ENCODE measurements around the gene CHKA. TPM values are rescaled to one million over a fixed set of nuclear protein-coding genes. Genes with fewer than 3 reads are reported as not detected.

Gene CHKA
- total RNA-seq, 4 donors from 2014 or later, result 86.8 to 106 (median 93.1) TPM

- H3K27ac ChIP-seq, result no peak overlapping the region
- TF ChIP-seq CTCF (IDR thresholded peaks at IDR 0.05) (no peak), POLR2A (IDR thresholded peaks at IDR 0.05) (no peak)
- no peaks in the 10 kb centered on the region for H3K27me3 ChIP-seq
- DNase-seq, result no peak
- H3K4me1 ChIP-seq, result peaks cover 16 to 29% of the 10 kb centered on the region in 2 donors
- no peaks in the 10 kb centered on the region for H3K9me3 ChIP-seq
- no peak overlapping the region for H3K4me3 ChIP-seq (replicated peaks in 1 of 3)
- 96 to 97% methylated on average over 7 of the region's 7 CpGs for WGBS, 2 donors
- intact Hi-C loops (cut with DNase I), result loop anchor here (10.0 kb wide), 1 partner anchor 208 kb away; the partner anchor contains the start of gene KMT5B
- H3K36me3 ChIP-seq, result no peaks in the 10 kb centered on the region
Measured at GRCh38 chr11:68006606-68007166, 114.5 kb downstream of the CHKA start.

- intact Hi-C loops (cut with DNase I), result loop anchor here (10.0 kb wide), 1 partner anchor 210 kb away; the partner anchor contains the start of gene KMT5B
- WGBS, 2 donors, result 79 to 80% methylated on average over 13 to 14 of the region's 14 CpGs
- H3K9me3 ChIP-seq, result no peaks in the 10 kb centered on the region
- TF ChIP-seq CTCF (IDR thresholded peaks at IDR 0.05) (no peak), POLR2A (IDR thresholded peaks at IDR 0.05) (no peak)
- no peaks in the 10 kb centered on the region for H3K36me3 ChIP-seq
- H3K4me1 ChIP-seq, result peaks cover 5 to 9% of the 10 kb centered on the region in 2 donors
- DNase-seq, result no peak
- H3K4me3 ChIP-seq (replicated peaks in 1 of 3), result peak overlapping the region in 1 of 3 donors; percentile 66
- no peaks in the 10 kb centered on the region for H3K27me3 ChIP-seq
- H3K27ac ChIP-seq, result no peak overlapping the region
Measured at GRCh38 chr11:68004551-68005335, 116.4 kb downstream of the CHKA start.

GRCh38 chr11:68003846-68004550 lies 117.2 kb downstream of the CHKA start, which contains the start of gene UNC93B1:
TSS of gene UNC93B1 (minus strand) at chr11:68004097. CDS start at chr11:68004043, 54 bp downstream.
- peak within 1 kb of the TSS in 2 of 3 donors; percentile 66 to 69 for H3K4me3 ChIP-seq (replicated peaks in 1 of 3)

More at GRCh38 chr11:68003846-68004550, 117.2 kb downstream of the CHKA start, which contains the start of gene UNC93B1:
- Histone ChIP-seq H3K4me1 (peaks cover 4 to 5% of the 10 kb centered on the region in 2 donors), H3K9me3 (no peaks in the 10 kb centered on the region), H3K27ac (peak within 1 kb of the TSS in 1 of 3 donors; percentile 37), H3K27me3 (no peaks in the 10 kb centered on the region), H3K36me3 (no peaks in the 10 kb centered on the region)
- TF ChIP-seq CTCF (IDR thresholded peaks at IDR 0.05) (no peak), POLR2A (IDR thresholded peaks at IDR 0.05) (peak in 1 of 2 donors; percentile 76)
- intact Hi-C loops (cut with DNase I), result loop anchor here (10.0 kb wide), 1 partner anchor 211 kb away; the partner anchor contains the start of gene KMT5B
- peak; percentile 88 to 91 for DNase-seq
- WGBS, 2 donors, result 21 to 36% methylated on average over 8 to 9 of the region's 64 CpGs

Measured in thyroid gland (tissue), 4 donors.